ENCODE data around the gene ANGPT4.

ANGPT4 gene

GRCh38 chr20:916125-916799 lies at the start of gene ANGPT4:
TSS of gene ANGPT4 (minus strand) at chr20:916334. CDS start at chr20:916214, 120 bp downstream.
- DNase-seq (ENCODE audit: low read depth in 1 of 2, low spot score in 1 of 2): no peak

- no peak for DNase-seq (ENCODE audit: low read depth in 1 of 2, low spot score in 1 of 2)
Measured at GRCh38 chr20:963795-964194, 47.7 kb upstream of the ANGPT4 start.

GRCh38 chr20:962683-963082 lies 46.5 kb upstream of the ANGPT4 start:
- no peak for DNase-seq (ENCODE audit: low read depth in 1 of 2, low spot score in 1 of 2)

- DNase-seq (ENCODE audit: low read depth in 1 of 2, low spot score in 1 of 2): no peak
Measured at GRCh38 chr20:962223-962622, 46.1 kb upstream of the ANGPT4 start.

- DNase-seq (ENCODE audit: low read depth in 1 of 2, low spot score in 1 of 2): no peak
Measured at GRCh38 chr20:961768-962167, 45.6 kb upstream of the ANGPT4 start.

GRCh38 chr20:959996-960615 lies 44.0 kb upstream of the ANGPT4 start:
- no peak for DNase-seq (ENCODE audit: low read depth in 1 of 2, low spot score in 1 of 2)

- no peak for DNase-seq (ENCODE audit: low read depth in 1 of 2, low spot score in 1 of 2)
Measured at GRCh38 chr20:958936-959815, 43.0 kb upstream of the ANGPT4 start.

- DNase-seq (ENCODE audit: low read depth in 1 of 2, low spot score in 1 of 2): no peak
Measured at GRCh38 chr20:957544-957943, 41.4 kb upstream of the ANGPT4 start.

- DNase-seq (ENCODE audit: low read depth in 1 of 2, low spot score in 1 of 2): peak; percentile 48 to 61
Measured at GRCh38 chr20:956330-956951, 40.3 kb upstream of the ANGPT4 start.

- no peak for DNase-seq (ENCODE audit: low read depth in 1 of 2, low spot score in 1 of 2)
Measured at GRCh38 chr20:955656-956055, 39.5 kb upstream of the ANGPT4 start.

- DNase-seq (ENCODE audit: low read depth in 1 of 2, low spot score in 1 of 2): no peak
Measured at GRCh38 chr20:955111-955510, 39.0 kb upstream of the ANGPT4 start.

- DNase-seq (ENCODE audit: low read depth in 1 of 2, low spot score in 1 of 2): no peak
Measured at GRCh38 chr20:953742-954141, 37.6 kb upstream of the ANGPT4 start.

GRCh38 chr20:952196-952795 lies 36.2 kb upstream of the ANGPT4 start:
- no peak for DNase-seq (ENCODE audit: low read depth in 1 of 2, low spot score in 1 of 2)

GRCh38 chr20:951384-952169 lies 35.4 kb upstream of the ANGPT4 start:
- DNase-seq (ENCODE audit: low read depth in 1 of 2, low spot score in 1 of 2): no peak

GRCh38 chr20:949717-950116 lies 33.6 kb upstream of the ANGPT4 start:
- no peak for DNase-seq (ENCODE audit: low read depth in 1 of 2, low spot score in 1 of 2)

GRCh38 chr20:946826-947225 lies 30.7 kb upstream of the ANGPT4 start:
- DNase-seq (ENCODE audit: low read depth in 1 of 2, low spot score in 1 of 2): no peak

GRCh38 chr20:945841-946240 lies 29.7 kb upstream of the ANGPT4 start:
- DNase-seq (ENCODE audit: low read depth in 1 of 2, low spot score in 1 of 2): no peak

- DNase-seq (ENCODE audit: low read depth in 1 of 2, low spot score in 1 of 2): no peak
Measured at GRCh38 chr20:944774-945410, 28.8 kb upstream of the ANGPT4 start.

- no peak for DNase-seq (ENCODE audit: low read depth in 1 of 2, low spot score in 1 of 2)
Measured at GRCh38 chr20:944148-944547, 28.0 kb upstream of the ANGPT4 start.

GRCh38 chr20:942611-943010 lies 26.5 kb upstream of the ANGPT4 start:
- no peak for DNase-seq (ENCODE audit: low read depth in 1 of 2, low spot score in 1 of 2)
